SKM-1 (cell line): ENCODE data around the gene PTPRN2.
"Not testable (repeated sequence)": the region's sequence is repeated elsewhere in the genome, so short reads cannot be mapped to it uniquely, and the experiment has no call there.

Experiments used
- DNase-seq: peaks from one replicate; lab custom pipeline; 2025; ENCODE audit not compliant: unreplicated experiment; lab: John Stamatoyannopoulos, UW

The PTPRN2 gene

GRCh38 chr7:157563467-157564135, 1024.0 kb downstream of the PTPRN2 start:
- not testable (repeated sequence) for DNase-seq

GRCh38 chr7:157562522-157563398, 1024.9 kb downstream of the PTPRN2 start:
- DNase-seq: not testable (repeated sequence)

GRCh38 chr7:157561816-157562410, 1025.7 kb downstream of the PTPRN2 start:
- no peak for DNase-seq

- no peak for DNase-seq
These were observed 1026.2 kb downstream of the PTPRN2 start for GRCh38 chr7:157561523-157561785.

GRCh38 chr7:157560710-157561522, 1026.7 kb downstream of the PTPRN2 start:
- DNase-seq: no peak

- DNase-seq: no peak
These were observed 1027.4 kb downstream of the PTPRN2 start for GRCh38 chr7:157560258-157560654.

GRCh38 chr7:157559596-157560257, 1027.9 kb downstream of the PTPRN2 start:
- DNase-seq: no peak

GRCh38 chr7:157558875-157559595, 1028.6 kb downstream of the PTPRN2 start:
- no peak for DNase-seq

GRCh38 chr7:157558516-157558874, 1029.1 kb downstream of the PTPRN2 start:
- DNase-seq: no peak

GRCh38 chr7:157558061-157558460, 1029.6 kb downstream of the PTPRN2 start:
- DNase-seq: no peak

- no peak for DNase-seq
These were observed 1030.4 kb downstream of the PTPRN2 start for GRCh38 chr7:157557263-157557662.

- DNase-seq: no peak
These were observed 1031.0 kb downstream of the PTPRN2 start for GRCh38 chr7:157556642-157556944.

GRCh38 chr7:157555944-157556641, 1031.5 kb downstream of the PTPRN2 start:
- DNase-seq: no peak

GRCh38 chr7:157555313-157555712, 1032.3 kb downstream of the PTPRN2 start:
- no peak for DNase-seq

GRCh38 chr7:157554393-157555238, 1033.0 kb downstream of the PTPRN2 start:
- no peak for DNase-seq

- DNase-seq: no peak
These were observed 1034.4 kb downstream of the PTPRN2 start for GRCh38 chr7:157553256-157553655.

GRCh38 chr7:157552295-157552993, 1035.2 kb downstream of the PTPRN2 start:
- DNase-seq: no peak

- no peak for DNase-seq
These were observed 1036.1 kb downstream of the PTPRN2 start for GRCh38 chr7:157551325-157552070.
